ENCODE results near the gene ITPRIP. TPM values are rescaled to one million over a fixed set of nuclear protein-coding genes. Genes with fewer than 3 reads are reported as not detected.
A peak's percentile ranks its signal among the peaks of the same experiment; 100 is the strongest.

The ITPRIP gene
- 10 to 100 TPM; 56.2 to 62.5 TPM for total RNA-seq

GRCh38 chr10:104337985-104338735 lies at the start of gene ITPRIP:
TSS of gene ITPRIP (minus strand) at chr10:104338465. CDS start at chr10:104316051, 22,414 bp downstream.
- H3K27ac ChIP-seq, result peak within 1 kb of the TSS; percentile 99 to 100
- TF ChIP-seq CTCF (IDR thresholded peaks at IDR 0.05), result peak in 1 of 2 donors; percentile 40
- no peaks in the 10 kb centered on the region for H3K27me3 ChIP-seq
- H3K9me3 ChIP-seq, result no peaks in the 10 kb centered on the region
- peaks cover 0 to 62% of the 10 kb centered on the region in 2 donors for H3K4me1 ChIP-seq
- peaks cover 15% of the 10 kb centered on the region for H3K36me3 ChIP-seq
- DNase-seq (ENCODE audit: low spot score), result peak; percentile 91
- peak within 1 kb of the TSS; percentile 94 to 97 for H3K4me3 ChIP-seq

- Histone ChIP-seq H3K27ac (no peak overlapping the region), H3K4me1 (no peaks in the 10 kb centered on the region), H3K9me3 (no peaks in the 10 kb centered on the region), H3K36me3 (no peaks in the 10 kb centered on the region), H3K27me3 (no peaks in the 10 kb centered on the region), H3K4me3 (no peak overlapping the region)
- no peak for TF ChIP-seq CTCF (IDR thresholded peaks at IDR 0.05)
- DNase-seq (ENCODE audit: low spot score), result no peak
Observed at GRCh38 chr10:104387130-104387888, 49.0 kb upstream of the ITPRIP start.

- Histone ChIP-seq H3K4me1 (no peaks in the 10 kb centered on the region), H3K27me3 (no peaks in the 10 kb centered on the region), H3K27ac (no peak overlapping the region), H3K4me3 (no peak overlapping the region), H3K36me3 (no peaks in the 10 kb centered on the region), H3K9me3 (no peaks in the 10 kb centered on the region)
- no peak for TF ChIP-seq CTCF (IDR thresholded peaks at IDR 0.05)
- no peak for DNase-seq (ENCODE audit: low spot score)
Observed at GRCh38 chr10:104380336-104380735, 42.1 kb upstream of the ITPRIP start.

GRCh38 chr10:104376784-104377300 lies 38.6 kb upstream of the ITPRIP start:
- Histone ChIP-seq H3K9me3 (peaks cover 0 to 3% of the 10 kb centered on the region in 2 donors), H3K4me1 (no peaks in the 10 kb centered on the region), H3K4me3 (no peak overlapping the region), H3K27me3 (no peaks in the 10 kb centered on the region), H3K27ac (no peak overlapping the region), H3K36me3 (no peaks in the 10 kb centered on the region)
- no peak for DNase-seq (ENCODE audit: low spot score)
- no peak for TF ChIP-seq CTCF (IDR thresholded peaks at IDR 0.05)

GRCh38 chr10:104374591-104374990 lies 36.3 kb upstream of the ITPRIP start:
- Histone ChIP-seq H3K4me3 (no peak overlapping the region), H3K36me3 (no peaks in the 10 kb centered on the region), H3K27ac (no peak overlapping the region), H3K4me1 (no peaks in the 10 kb centered on the region), H3K27me3 (no peaks in the 10 kb centered on the region), H3K9me3 (peaks cover 0 to 9% of the 10 kb centered on the region in 2 donors)
- DNase-seq (ENCODE audit: low spot score), result no peak
- TF ChIP-seq CTCF (IDR thresholded peaks at IDR 0.05), result no peak
